OCI-M2 (cell line): ENCODE results near the gene RASAL2.

Experiments
- DNase-seq: peaks from one replicate; lab custom pipeline; 2025; ENCODE audit not compliant: unreplicated experiment; lab: John Stamatoyannopoulos, UW

The RASAL2 gene

GRCh38 chr1:178434360-178434759 is 340.5 kb downstream of the RASAL2 start:
- DNase-seq: no peak

GRCh38 chr1:178434899-178435435 is 341.1 kb downstream of the RASAL2 start:
- no peak for DNase-seq

- no peak for DNase-seq
These were observed 343.0 kb downstream of the RASAL2 start for GRCh38 chr1:178436899-178437298.

- no peak for DNase-seq
These were observed 344.5 kb downstream of the RASAL2 start for GRCh38 chr1:178438432-178438831.

- DNase-seq: no peak
These were observed 349.0 kb downstream of the RASAL2 start for GRCh38 chr1:178442925-178443324.

GRCh38 chr1:178450871-178451270 is 357.0 kb downstream of the RASAL2 start:
- DNase-seq: no peak

GRCh38 chr1:178451529-178451928 is 357.6 kb downstream of the RASAL2 start:
- DNase-seq: no peak

GRCh38 chr1:178452013-178452412 is 358.1 kb downstream of the RASAL2 start:
- DNase-seq: no peak

- no peak for DNase-seq
These were observed 362.6 kb downstream of the RASAL2 start for GRCh38 chr1:178456472-178456871.

GRCh38 chr1:178457651-178458050 is 363.7 kb downstream of the RASAL2 start:
- DNase-seq: no peak

GRCh38 chr1:178458203-178458602 is 364.3 kb downstream of the RASAL2 start:
- DNase-seq: no peak

GRCh38 chr1:178461104-178461503 is 367.2 kb downstream of the RASAL2 start:
- DNase-seq: no peak

GRCh38 chr1:178461701-178462100 is 367.8 kb downstream of the RASAL2 start:
- DNase-seq: no peak

- no peak for DNase-seq
These were observed 370.2 kb downstream of the RASAL2 start for GRCh38 chr1:178464141-178464540.

GRCh38 chr1:178464566-178464965 is 370.7 kb downstream of the RASAL2 start:
- DNase-seq: no peak

- DNase-seq: no peak
These were observed 371.1 kb downstream of the RASAL2 start for GRCh38 chr1:178465011-178465410.

GRCh38 chr1:178467837-178468236 is 373.9 kb downstream of the RASAL2 start:
- DNase-seq: no peak

- DNase-seq: no peak
These were observed 376.6 kb downstream of the RASAL2 start for GRCh38 chr1:178470411-178470960.

- DNase-seq: no peak
These were observed 378.6 kb downstream of the RASAL2 start for GRCh38 chr1:178472531-178472930.

- no peak for DNase-seq
These were observed 383.5 kb downstream of the RASAL2 start for GRCh38 chr1:178477373-178477772.

- DNase-seq: no peak
These were observed 383.9 kb downstream of the RASAL2 start for GRCh38 chr1:178477841-178478240.

- DNase-seq: no peak
These were observed 389.5 kb downstream of the RASAL2 start for GRCh38 chr1:178483251-178483957.
